MCF 10A (cell line): ENCODE results near the gene KIF5A. TPM values are rescaled to one million over a fixed set of nuclear protein-coding genes. Genes with fewer than 3 reads are reported as not detected.
"Not testable (repeated sequence)": the region's sequence is repeated elsewhere in the genome, so short reads cannot be mapped to it uniquely, and the experiment has no call there.

Experiments used
- BruUV-seq: library from RNA; stranded (reverse); fragments of 400-500 nt; replicated peaks from 2 replicates; lab custom pipeline; 2021; lab: Mats Ljungman, UMichigan
- CTCF ChIA-PET: fragments of 300-600 bp; sonication (Branson Sonifier 250); formaldehyde crosslinking; extraction: SDS; loops from one replicate; lab custom pipeline; 2021; ENCODE audit warnings: antibody characterized with exemption, inconsistent platforms; lab: Yijun Ruan, JAX
- POLR2A ChIA-PET: fragments of 300-600, 350-650 bp; sonication (Branson Sonifier 250); formaldehyde crosslinking; extraction: SDS; loops from one replicate; lab custom pipeline; 2020; ENCODE audit warnings: antibody characterized with exemption, inconsistent platforms; lab: Yijun Ruan, JAX
- DNase-seq: peaks from one replicate; pipeline ENCODE4 v3.0.0-alpha.2; 2018; ENCODE audit not compliant: unreplicated experiment
- H3K27ac Mint-ChIP-seq: one replicate; pipeline ENCODE4 v1.8.0; 2022; ENCODE audit warnings: mild to moderate bottlenecking, low read depth, mixed read lengths; ENCODE audit not compliant: unreplicated experiment
- H3K27me3 Mint-ChIP-seq: one replicate; pipeline ENCODE4 v1.8.0; 2022; ENCODE audit warnings: mixed read lengths; ENCODE audit not compliant: insufficient read depth, unreplicated experiment
- H3K36me3 Mint-ChIP-seq: one replicate; pipeline ENCODE4 v1.8.0; 2022; ENCODE audit warnings: mild to moderate bottlenecking, moderate library complexity, mixed read lengths; ENCODE audit not compliant: insufficient read depth, unreplicated experiment
- H3K4me1 Mint-ChIP-seq: one replicate; pipeline ENCODE4 v1.8.0; 2022; ENCODE audit warnings: mixed read lengths; ENCODE audit not compliant: insufficient read depth, unreplicated experiment
- H3K4me3 Mint-ChIP-seq: one replicate; pipeline ENCODE4 v1.8.0; 2022; ENCODE audit warnings: mild to moderate bottlenecking, moderate library complexity, mixed read lengths; ENCODE audit not compliant: unreplicated experiment
- H3K9me3 Mint-ChIP-seq: one replicate; pipeline ENCODE4 v1.8.0; 2022; ENCODE audit warnings: mixed read lengths; ENCODE audit not compliant: unreplicated experiment
- CTCF ChIP-seq: fragments of 200-600 bp; IDR thresholded peaks from one replicate; pipeline ENCODE4 v1.8.0; 2022; ENCODE audit warnings: antibody characterized with exemption, mild to moderate bottlenecking; ENCODE audit not compliant: unreplicated experiment
- intact Hi-C: fragments of 100-400 bp; cut with micrococcal nuclease; formaldehyde crosslinking; loops from 2 replicates; pipeline ENCODE4 v1.14.1; 2022
- total RNA-seq: library from RNA; stranded (reverse); gene quantifications from 2 replicates; pipeline ENCODE4 v1.2.3, GENCODE V29; 2022

Gene KIF5A
- total RNA-seq, 1 experiment from 2014 or later: 0.56 TPM

GRCh38 chr12:57516617-57517153 is 33.2 kb upstream of the KIF5A start:
- intact Hi-C loops: no loop called here
- Mint-ChIP-seq H3K4me1 (peaks cover 38% of the 10 kb centered on the region), H3K4me3 (no peak overlapping the region), H3K27me3 (no peaks in the 10 kb centered on the region), H3K9me3 (no peaks in the 10 kb centered on the region), H3K27ac (peak overlapping the region; percentile 98), H3K36me3 (peaks cover 100% of the 10 kb centered on the region)
- CTCF ChIA-PET: interaction anchor here (0.6 to 3.0 kb wide), 4 partner anchors 11 to 58 kb away, joined by 3 to 12 read pairs (median 6); partner anchors contain the start of gene GLI1
- TF ChIP-seq CTCF: no peak
- DNase-seq: no peak
- POLR2A ChIA-PET: interaction anchor here (0.6 to 3.0 kb wide), 7 partner anchors 7 to 255 kb away, joined by 3 to 9 read pairs (median 7); partner anchors contain the start of genes DCTN2, EEF1AKMT3 and METTL1
- BruUV-seq: no TSS peak

- Mint-ChIP-seq H3K4me3 (peak overlapping the region; percentile 90), H3K27ac (peak overlapping the region; percentile 98), H3K4me1 (peaks cover 40% of the 10 kb centered on the region), H3K36me3 (peaks cover 97% of the 10 kb centered on the region), H3K27me3 (no peaks in the 10 kb centered on the region), H3K9me3 (no peaks in the 10 kb centered on the region)
- intact Hi-C loops: no loop called here
- CTCF ChIA-PET: interaction anchor here (3.0 kb wide), 1 partner anchor 59 kb away, joined by 12 read pairs; the partner anchor contains the start of gene GLI1
- peak; percentile 61 for DNase-seq
- no TSS peak for BruUV-seq
- POLR2A ChIA-PET: interaction anchor here (0.6 to 2.1 kb wide), 7 partner anchors 21 to 255 kb away, joined by 3 to 7 read pairs (median 4); partner anchors contain the start of genes DCTN2, EEF1AKMT3 and METTL1
- no peak for TF ChIP-seq CTCF
Observed at GRCh38 chr12:57517187-57517586, 32.7 kb upstream of the KIF5A start.

- peaks cover 91% of the 10 kb centered on the region for H3K36me3 Mint-ChIP-seq
- CTCF ChIA-PET: interaction anchor here (0.7 to 3.0 kb wide), 2 partner anchors 59 to 62 kb away, joined by 3 to 12 read pairs; partner anchors contain the start of gene GLI1
Observed at GRCh38 chr12:57517718-57518117, 32.1 kb upstream of the KIF5A start.

GRCh38 chr12:57518176-57518919 is 31.5 kb upstream of the KIF5A start:
- TF ChIP-seq CTCF: no peak
- no peak for DNase-seq
- Mint-ChIP-seq H3K27me3 (no peaks in the 10 kb centered on the region), H3K27ac (peak overlapping the region; percentile 98), H3K9me3 (no peaks in the 10 kb centered on the region), H3K36me3 (peaks cover 91% of the 10 kb centered on the region), H3K4me3 (peak overlapping the region; percentile 90), H3K4me1 (peaks cover 40% of the 10 kb centered on the region)
- intact Hi-C loops: no loop called here
- ChIA-PET CTCF (interaction anchor here (0.7 to 3.0 kb wide), 2 partner anchors 60 to 62 kb away, joined by 3 to 12 read pairs; partner anchors contain the start of gene GLI1), POLR2A (interaction anchor here (0.5 to 3.8 kb wide), 9 partner anchors 8 to 1545 kb away, joined by 3 to 43 read pairs (median 7); partner anchors contain the start of genes DCTN2, GLI1, NEMP1 and PIP4K2C)
- BruUV-seq: no TSS peak

More at GRCh38 chr12:57517718-57518117, 32.1 kb upstream of the KIF5A start:
- H3K9me3 Mint-ChIP-seq, BruUV-seq, intact Hi-C loops, DNase-seq, H3K27me3 Mint-ChIP-seq: not testable (repeated sequence)
- peaks cover 40% of the 10 kb centered on the region for H3K4me1 Mint-ChIP-seq
- H3K4me3 Mint-ChIP-seq: peak overlapping the region; percentile 90
- POLR2A ChIA-PET: interaction anchor here (0.6 to 3.8 kb wide), 9 partner anchors 7 to 1544 kb away, joined by 3 to 37 read pairs (median 4); partner anchors contain the start of genes DCTN2, EEF1AKMT3, METTL1 and RAB5B
- peak overlapping the region; percentile 98 for H3K27ac Mint-ChIP-seq
